Loucy (cell line): ENCODE measurements around the gene IFNLR1.

Source experiments
- H2AFZ ChIP-seq: fragments of 200-600 bp; sonication (generic); 2 replicates; pipeline ENCODE4 v1.6.0; 2016; ENCODE audit warnings: antibody characterized with exemption, mild to moderate bottlenecking, low read length, moderate library complexity
- H3F3A ChIP-seq: fragments of 200-600 bp; 2 replicates; pipeline ENCODE4 v1.6.0; 2016; ENCODE audit warnings: antibody characterized with exemption, low read depth, mild to moderate bottlenecking
- H3K27me3 ChIP-seq: fragments of 200-600 bp; sonication (generic); 2 replicates; pipeline ENCODE4 v1.6.1; 2014; ENCODE audit warnings: low read length, mild to moderate bottlenecking; ENCODE audit not compliant: insufficient read depth, poor library complexity, severe bottlenecking
- H3K36me3 ChIP-seq: fragments of 200-600 bp; sonication (generic); 2 replicates; pipeline ENCODE4 v1.6.1; 2016; ENCODE audit warnings: low read length; ENCODE audit not compliant: insufficient read depth
- H3K4me1 ChIP-seq: fragments of 200-600 bp; sonication (generic); 2 replicates; pipeline ENCODE4 v1.5.1; 2014; ENCODE audit warnings: low read length, mild to moderate bottlenecking; ENCODE audit not compliant: insufficient read depth, poor library complexity, severe bottlenecking
- H3K4me2 ChIP-seq: fragments of 200-600 bp; sonication (generic); 2 replicates; pipeline ENCODE4 v1.6.0; 2014; ENCODE audit warnings: antibody characterized with exemption, low read length, low read depth, mild to moderate bottlenecking; ENCODE audit not compliant: poor library complexity, severe bottlenecking
- H3K4me3 ChIP-seq: fragments of 200-600 bp; sonication (generic); 2 replicates; pipeline ENCODE4 v1.5.1; 2014; ENCODE audit warnings: low read length, mild to moderate bottlenecking, mixed read lengths; ENCODE audit not compliant: poor library complexity, severe bottlenecking
- H3K79me2 ChIP-seq: fragments of 200-600 bp; sonication (generic); 2 replicates; pipeline ENCODE4 v1.6.1; 2014; ENCODE audit warnings: low read length; ENCODE audit not compliant: insufficient read depth
- H3K9ac ChIP-seq: fragments of 200-600 bp; sonication (generic); 2 replicates; pipeline ENCODE4 v1.6.0; 2014; ENCODE audit warnings: mild to moderate bottlenecking, low read depth, low read length, moderate library complexity; ENCODE audit not compliant: poor library complexity, severe bottlenecking
- H3K9me2 ChIP-seq: fragments of 200-600 bp; sonication (generic); replicated peaks from 2 replicates; pipeline ENCODE4 v1.6.1; 2016; ENCODE audit warnings: low read depth, low read length, mixed read lengths
- H3K9me3 ChIP-seq: fragments of 200-600 bp; sonication (generic); 2 replicates; pipeline ENCODE4 v1.6.1; 2014; ENCODE audit warnings: mild to moderate bottlenecking, antibody characterized with exemption, low read length, low read depth; ENCODE audit not compliant: insufficient read depth
- H4K20me1 ChIP-seq: fragments of 200-600 bp; sonication (generic); 2 replicates; pipeline ENCODE4 v1.6.0; 2014; ENCODE audit warnings: antibody characterized with exemption, low read length, mild to moderate bottlenecking; ENCODE audit not compliant: insufficient read depth, poor library complexity, severe bottlenecking
- CTCF ChIP-seq: fragments of 200-600 bp; sonication (generic); conservative IDR thresholded peaks from 2 replicates; pipeline ENCODE4 v1.5.1; 2014; ENCODE audit warnings: mild to moderate bottlenecking, antibody characterized with exemption, low read length
- EZH2phosphoT487 ChIP-seq: fragments of 200-600 bp; IDR thresholded peaks from 2 replicates; pipeline ENCODE4 v1.6.1; 2018; ENCODE audit warnings: antibody characterized with exemption, mild to moderate bottlenecking, moderate library complexity, borderline replicate concordance

Gene IFNLR1

DNA sequence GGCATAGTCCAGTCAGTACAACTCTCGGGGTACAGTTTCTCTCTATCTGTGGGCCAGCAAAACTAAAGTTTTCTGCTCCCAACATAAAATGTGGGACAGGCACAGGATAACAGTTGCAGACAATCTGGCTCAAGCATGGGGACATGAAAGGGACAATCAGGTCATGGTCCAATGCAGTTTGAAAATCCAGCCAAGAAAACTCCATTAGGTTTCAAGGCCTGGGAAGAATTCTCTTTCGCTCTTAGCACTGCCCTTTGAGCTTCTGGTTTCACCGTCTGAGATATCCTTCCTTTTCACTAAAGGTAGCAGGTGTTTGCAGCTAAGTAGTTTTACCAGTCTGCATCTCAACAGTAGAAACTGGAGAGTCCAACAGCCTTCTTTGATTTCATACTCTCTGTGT is 23.1 kb downstream of the IFNLR1 start:
- Histone ChIP-seq H3K9me3 (no peaks in the 10 kb centered on the region), H2AFZ (no peak overlapping the region), H3K4me2 (no peak overlapping the region), H3K36me3 (no peaks in the 10 kb centered on the region), H3F3A (no peaks in the 10 kb centered on the region), H4K20me1 (no peaks in the 10 kb centered on the region), H3K4me1 (no peaks in the 10 kb centered on the region), H3K4me3 (no peak overlapping the region), H3K79me2 (no peaks in the 10 kb centered on the region), H3K9me2 (no peaks in the 10 kb centered on the region), H3K27me3 (no peaks in the 10 kb centered on the region), H3K9ac (no peak overlapping the region)
- TF ChIP-seq EZH2phosphoT487 (no peak), CTCF (no peak)

- H3K27me3 ChIP-seq, result no peaks in the 10 kb centered on the region
- no peaks in the 10 kb centered on the region for H3K36me3 ChIP-seq
- no peak overlapping the region for H2AFZ ChIP-seq
- H3K4me2 ChIP-seq, result no peak overlapping the region
- TF ChIP-seq CTCF (no peak), EZH2phosphoT487 (no peak)
- H3K4me1 ChIP-seq, result no peaks in the 10 kb centered on the region
- H3K9me2 ChIP-seq, result no peaks in the 10 kb centered on the region
- H3K9me3 ChIP-seq, result no peaks in the 10 kb centered on the region
- no peak overlapping the region for H3K4me3 ChIP-seq
- no peaks in the 10 kb centered on the region for H4K20me1 ChIP-seq
- no peaks in the 10 kb centered on the region for H3K79me2 ChIP-seq
- no peak overlapping the region for H3K9ac ChIP-seq
- no peaks in the 10 kb centered on the region for H3F3A ChIP-seq
Measured at GRCh38 chr1:24162201-24162600, 24.9 kb downstream of the IFNLR1 start.

GRCh38 chr1:24161270-24161669 is 25.8 kb downstream of the IFNLR1 start:
- Histone ChIP-seq H2AFZ (no peak overlapping the region), H3K36me3 (no peaks in the 10 kb centered on the region), H3F3A (no peaks in the 10 kb centered on the region)

More at GRCh38 chr1:24161270-24161669, 25.8 kb downstream of the IFNLR1 start:
- TF ChIP-seq CTCF (no peak), EZH2phosphoT487 (no peak)
- Histone ChIP-seq H3K79me2 (no peaks in the 10 kb centered on the region), H3K9me3 (no peaks in the 10 kb centered on the region), H3K4me1 (no peaks in the 10 kb centered on the region), H3K9me2 (no peaks in the 10 kb centered on the region), H3K4me2 (no peak overlapping the region), H4K20me1 (no peaks in the 10 kb centered on the region), H3K27me3 (no peaks in the 10 kb centered on the region), H3K9ac (no peak overlapping the region), H3K4me3 (no peak overlapping the region)
